Gastroesophageal sphincter (tissue), 3 donors: ENCODE measurements around the gene ZBTB18.

Experiments
- CTCF ChIP-seq, 4 experiments: fragments of 200-600 bp in 2 of 4; fragments of 450-650 bp in 2 of 4; sonication (generic) in 1 of 4; IDR thresholded peaks; one replicate each; pipeline ENCODE4 v1.5.1; 2017 to 2019; ENCODE audit warnings: antibody characterized with exemption in 4 of 4, mild to moderate bottlenecking in 2 of 4, moderate library complexity in 2 of 4
- EP300 ChIP-seq: sonication (generic); formaldehyde crosslinking; IDR thresholded peaks from one replicate; pipeline ENCODE4 v1.6.1; 2017; ENCODE audit warnings: antibody characterized with exemption, mild to moderate bottlenecking
- POLR2A ChIP-seq, 2 donors: fragments of 450-650 bp; IDR thresholded peaks; one replicate each; pipeline ENCODE4 v1.6.1; 2017; ENCODE audit warnings: antibody characterized with exemption in 2 of 2, mild to moderate bottlenecking in 2 of 2, moderate library complexity in 1 of 2
- POLR2AphosphoS5 ChIP-seq: sonication (generic); formaldehyde crosslinking; IDR thresholded peaks from one replicate; pipeline ENCODE4 v1.6.1; 2017; ENCODE audit warnings: antibody characterized with exemption

- no peak for TF ChIP-seq CTCF (IDR thresholded peaks at IDR 0.05)
- no peak for TF ChIP-seq POLR2A (IDR thresholded peaks at IDR 0.05)
- no peak for TF ChIP-seq POLR2AphosphoS5
- no peak for TF ChIP-seq EP300
These were observed 20.5 kb upstream of the ZBTB18 start for GRCh38 chr1:244030481-244031040.
